Measurements from ENCODE around the gene NR3C1. TPM values are rescaled to one million over a fixed set of nuclear protein-coding genes. Genes with fewer than 3 reads are reported as not detected.
A peak's percentile ranks its signal among the peaks of the same experiment; 100 is the strongest.

Gene NR3C1
- total and polyA plus RNA-seq, 4 donors = 16.0 to 105 (median 39.0) TPM

GRCh38 chr5:143311428-143311827 lies 92.1 kb downstream of the NR3C1 start:
- no peak for ATAC-seq (ENCODE audit: low FRiP score)
- intact Hi-C loops (cut with DNase I) = no loop called here

GRCh38 chr5:143309661-143310431 lies 93.6 kb downstream of the NR3C1 start:
- H3K36me3 ChIP-seq (ENCODE audit: control insufficient read depth in 1 of 2, insufficient read depth in 2 of 2, low read length in 1 of 2) = no peaks in the 10 kb centered on the region
- H3K27ac ChIP-seq (ENCODE audit: low read depth in 1 of 2, low read length in 2 of 2) = no peak overlapping the region
- intact Hi-C loops (cut with DNase I) = loop anchor here in 1 of 2 donors (10.0 kb wide), 1 partner anchor 95 kb away; the partner anchor contains the start of gene NR3C1
- no peaks in the 10 kb centered on the region for H3K27me3 ChIP-seq (ENCODE audit: control insufficient read depth in 1 of 2, insufficient read depth in 2 of 2, low read length in 1 of 2)
- ATAC-seq (ENCODE audit: low FRiP score) (no peak), DNase-seq (no peak)
- WGBS, 2 donors = 96 to 97% methylated on average over 7 of the region's 7 CpGs
- H3K4me3 ChIP-seq (ENCODE audit: low read length in 2 of 2) = no peak overlapping the region
- peaks cover 2 to 3% of the 10 kb centered on the region in 2 donors for H3K4me1 ChIP-seq (ENCODE audit: control insufficient read depth in 1 of 2, insufficient read depth in 2 of 2, low read length in 2 of 2)
- no peaks in the 10 kb centered on the region for H3K9me3 ChIP-seq (ENCODE audit: control insufficient read depth, low read length)

More at GRCh38 chr5:143311428-143311827, 92.1 kb downstream of the NR3C1 start:
- peaks cover 3 to 7% of the 10 kb centered on the region in 2 donors for H3K4me1 ChIP-seq (ENCODE audit: control insufficient read depth in 1 of 2, insufficient read depth in 2 of 2, low read length in 2 of 2)
- whole genome bisulfite sequencing, 2 donors = 79 to 86% methylated on average over 5 of the region's 5 CpGs
- no peaks in the 10 kb centered on the region for H3K9me3 ChIP-seq (ENCODE audit: control insufficient read depth, low read length)
- no peaks in the 10 kb centered on the region for H3K36me3 ChIP-seq (ENCODE audit: control insufficient read depth in 1 of 2, insufficient read depth in 2 of 2, low read length in 1 of 2)
- DNase-seq = no peak
- no peak overlapping the region for H3K27ac ChIP-seq (ENCODE audit: low read depth in 1 of 2, low read length in 2 of 2)
- no peaks in the 10 kb centered on the region for H3K27me3 ChIP-seq (ENCODE audit: control insufficient read depth in 1 of 2, insufficient read depth in 2 of 2, low read length in 1 of 2)
- H3K4me3 ChIP-seq (ENCODE audit: low read length in 2 of 2) = no peak overlapping the region

- WGBS, 2 donors = 17% methylated on average over 2 of the region's 2 CpGs
- no peaks in the 10 kb centered on the region for H3K36me3 ChIP-seq (ENCODE audit: control insufficient read depth in 1 of 2, insufficient read depth in 2 of 2, low read length in 1 of 2)
- DNase-seq (no peak), ATAC-seq (ENCODE audit: low FRiP score) (no peak)
- no peak overlapping the region for H3K4me3 ChIP-seq (ENCODE audit: low read length in 2 of 2)
- H3K9me3 ChIP-seq (ENCODE audit: control insufficient read depth, low read length) = no peaks in the 10 kb centered on the region
- H3K27me3 ChIP-seq (ENCODE audit: control insufficient read depth in 1 of 2, insufficient read depth in 2 of 2, low read length in 1 of 2) = no peaks in the 10 kb centered on the region
- intact Hi-C loops (cut with DNase I) = loop anchor here in 1 of 2 donors (10.0 kb wide), 1 partner anchor 96 kb away; the partner anchor contains the start of gene NR3C1
- peaks cover 0 to 3% of the 10 kb centered on the region in 2 donors for H3K4me1 ChIP-seq (ENCODE audit: control insufficient read depth in 1 of 2, insufficient read depth in 2 of 2, low read length in 2 of 2)
- no peak overlapping the region for H3K27ac ChIP-seq (ENCODE audit: low read depth in 1 of 2, low read length in 2 of 2)
Observed at GRCh38 chr5:143308731-143309130, 94.8 kb downstream of the NR3C1 start.

- H3K9me3 ChIP-seq (ENCODE audit: control insufficient read depth, low read length) = no peaks in the 10 kb centered on the region
- peak overlapping the region in 1 of 2 donors; percentile 18 for H3K4me3 ChIP-seq (ENCODE audit: low read length in 2 of 2)
- no peak overlapping the region for H3K27ac ChIP-seq (ENCODE audit: low read depth in 1 of 2, low read length in 2 of 2)
- no peaks in the 10 kb centered on the region for H3K36me3 ChIP-seq (ENCODE audit: control insufficient read depth in 1 of 2, insufficient read depth in 2 of 2, low read length in 1 of 2)
- intact Hi-C loops (cut with DNase I) = loop anchor here in 1 of 2 donors (10.0 kb wide), 1 partner anchor 99 kb away; the partner anchor contains the start of gene NR3C1
- no peaks in the 10 kb centered on the region for H3K27me3 ChIP-seq (ENCODE audit: control insufficient read depth in 1 of 2, insufficient read depth in 2 of 2, low read length in 1 of 2)
- DNase-seq (no peak), ATAC-seq (ENCODE audit: low FRiP score) (no peak)
- 12 to 15% methylated on average over 2 of the region's 2 CpGs for WGBS, 2 donors
- H3K4me1 ChIP-seq (ENCODE audit: control insufficient read depth in 1 of 2, insufficient read depth in 2 of 2, low read length in 2 of 2) = peaks cover 0 to 2% of the 10 kb centered on the region in 2 donors
Observed at GRCh38 chr5:143306040-143306439, 97.4 kb downstream of the NR3C1 start.

GRCh38 chr5:143304836-143305475 lies 98.5 kb downstream of the NR3C1 start:
- ATAC-seq (ENCODE audit: low FRiP score) (no peak), DNase-seq (no peak)
- intact Hi-C loops (cut with DNase I) = loop anchor here in 1 of 2 donors (10.0 kb wide), 1 partner anchor 100 kb away; the partner anchor contains the start of gene NR3C1
- no peaks in the 10 kb centered on the region for H3K4me1 ChIP-seq (ENCODE audit: control insufficient read depth in 1 of 2, insufficient read depth in 2 of 2, low read length in 2 of 2)
- no peaks in the 10 kb centered on the region for H3K27me3 ChIP-seq (ENCODE audit: control insufficient read depth in 1 of 2, insufficient read depth in 2 of 2, low read length in 1 of 2)
- H3K36me3 ChIP-seq (ENCODE audit: control insufficient read depth in 1 of 2, insufficient read depth in 2 of 2, low read length in 1 of 2) = no peaks in the 10 kb centered on the region
- H3K4me3 ChIP-seq (ENCODE audit: low read length in 2 of 2) = no peak overlapping the region
- 92 to 96% methylated on average over 2 of the region's 2 CpGs for WGBS, 2 donors
- no peaks in the 10 kb centered on the region for H3K9me3 ChIP-seq (ENCODE audit: control insufficient read depth, low read length)
- H3K27ac ChIP-seq (ENCODE audit: low read depth in 1 of 2, low read length in 2 of 2) = no peak overlapping the region

- intact Hi-C loops (cut with DNase I) = loop anchor here in 1 of 2 donors (10.0 kb wide), 1 partner anchor 102 kb away; the partner anchor contains the start of gene NR3C1
- Histone ChIP-seq H3K4me3 (ENCODE audit: low read length in 2 of 2) (no peak overlapping the region), H3K9me3 (ENCODE audit: control insufficient read depth, low read length) (no peaks in the 10 kb centered on the region), H3K4me1 (ENCODE audit: control insufficient read depth in 1 of 2, insufficient read depth in 2 of 2, low read length in 2 of 2) (no peaks in the 10 kb centered on the region), H3K27ac (ENCODE audit: low read depth in 1 of 2, low read length in 2 of 2) (no peak overlapping the region), H3K36me3 (ENCODE audit: control insufficient read depth in 1 of 2, insufficient read depth in 2 of 2, low read length in 1 of 2) (peaks cover 0 to 3% of the 10 kb centered on the region in 2 donors), H3K27me3 (ENCODE audit: control insufficient read depth in 1 of 2, insufficient read depth in 2 of 2, low read length in 1 of 2) (no peaks in the 10 kb centered on the region)
- ATAC-seq (ENCODE audit: low FRiP score) = no peak
- no peak for DNase-seq
Observed at GRCh38 chr5:143302341-143303045, 101.0 kb downstream of the NR3C1 start.

GRCh38 chr5:143297756-143298155 lies 105.7 kb downstream of the NR3C1 start:
- peaks cover 0 to 3% of the 10 kb centered on the region in 2 donors for H3K36me3 ChIP-seq (ENCODE audit: control insufficient read depth in 1 of 2, insufficient read depth in 2 of 2, low read length in 1 of 2)
- intact Hi-C loops (cut with DNase I) = no loop called here
- no peaks in the 10 kb centered on the region for H3K4me1 ChIP-seq (ENCODE audit: control insufficient read depth in 1 of 2, insufficient read depth in 2 of 2, low read length in 2 of 2)
- 85 to 86% methylated on average over 3 of the region's 3 CpGs for WGBS, 2 donors
- ATAC-seq (ENCODE audit: low FRiP score) (no peak), DNase-seq (no peak)
- no peak overlapping the region for H3K27ac ChIP-seq (ENCODE audit: low read depth in 1 of 2, low read length in 2 of 2)
- no peak overlapping the region for H3K4me3 ChIP-seq (ENCODE audit: low read length in 2 of 2)
- H3K9me3 ChIP-seq (ENCODE audit: control insufficient read depth, low read length) = no peaks in the 10 kb centered on the region
- no peaks in the 10 kb centered on the region for H3K27me3 ChIP-seq (ENCODE audit: control insufficient read depth in 1 of 2, insufficient read depth in 2 of 2, low read length in 1 of 2)

GRCh38 chr5:143290125-143290524 lies 113.4 kb downstream of the NR3C1 start:
- Histone ChIP-seq H3K27me3 (ENCODE audit: control insufficient read depth in 1 of 2, insufficient read depth in 2 of 2, low read length in 1 of 2) (no peaks in the 10 kb centered on the region), H3K4me1 (ENCODE audit: control insufficient read depth in 1 of 2, insufficient read depth in 2 of 2, low read length in 2 of 2) (no peaks in the 10 kb centered on the region), H3K27ac (ENCODE audit: low read depth in 1 of 2, low read length in 2 of 2) (no peak overlapping the region), H3K9me3 (ENCODE audit: control insufficient read depth, low read length) (no peaks in the 10 kb centered on the region), H3K36me3 (ENCODE audit: control insufficient read depth in 1 of 2, insufficient read depth in 2 of 2, low read length in 1 of 2) (peaks cover 0 to 2% of the 10 kb centered on the region in 2 donors), H3K4me3 (ENCODE audit: low read length in 2 of 2) (no peak overlapping the region)
- no peak for ATAC-seq (ENCODE audit: low FRiP score)
- DNase-seq = no peak
- WGBS, 2 donors = 71 to 73% methylated on average over 2 of the region's 2 CpGs
- intact Hi-C loops (cut with DNase I) = no loop called here

Measured in aorta (tissue), 5 donors.